Measurements from ENCODE around the gene GATC.
A peak's percentile ranks its signal among the peaks of the same experiment; 100 is the strongest.
"Not testable (repeated sequence)": the region's sequence is repeated elsewhere in the genome, so short reads cannot be mapped to it uniquely, and the experiment has no call there.

The GATC gene

DNA sequence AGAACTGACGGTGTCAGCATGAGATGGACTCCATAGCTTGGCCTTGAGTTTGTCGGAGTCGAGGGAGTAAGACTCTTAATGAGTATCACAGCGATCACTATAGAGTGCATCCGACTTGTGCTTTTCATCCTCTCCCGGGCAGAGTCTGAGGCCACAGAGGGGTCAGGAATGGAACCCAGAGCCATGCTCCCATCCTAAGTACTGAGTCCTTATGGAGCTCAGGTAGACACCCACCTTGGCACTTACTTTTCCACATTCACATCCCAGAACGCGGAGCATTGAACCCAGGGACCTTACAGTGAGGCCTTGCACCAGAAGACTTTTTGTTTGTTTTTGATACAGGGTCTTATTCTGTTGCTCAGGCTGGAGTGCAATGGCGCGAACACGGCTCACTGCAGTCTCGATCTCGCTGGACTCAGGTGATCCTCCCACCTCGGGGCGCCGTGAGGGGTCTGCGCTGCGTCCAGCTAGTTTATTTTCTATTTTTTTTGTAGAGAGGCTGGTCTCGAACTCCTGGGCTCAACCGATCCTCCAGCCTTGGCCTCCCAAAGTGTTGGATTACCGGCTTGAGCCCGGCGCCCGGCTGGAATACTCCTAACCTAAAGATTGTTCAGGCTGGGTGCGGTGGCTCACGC is 24.0 kb downstream of the GATC start:
- peak; percentile 67 for DNase-seq

DNA sequence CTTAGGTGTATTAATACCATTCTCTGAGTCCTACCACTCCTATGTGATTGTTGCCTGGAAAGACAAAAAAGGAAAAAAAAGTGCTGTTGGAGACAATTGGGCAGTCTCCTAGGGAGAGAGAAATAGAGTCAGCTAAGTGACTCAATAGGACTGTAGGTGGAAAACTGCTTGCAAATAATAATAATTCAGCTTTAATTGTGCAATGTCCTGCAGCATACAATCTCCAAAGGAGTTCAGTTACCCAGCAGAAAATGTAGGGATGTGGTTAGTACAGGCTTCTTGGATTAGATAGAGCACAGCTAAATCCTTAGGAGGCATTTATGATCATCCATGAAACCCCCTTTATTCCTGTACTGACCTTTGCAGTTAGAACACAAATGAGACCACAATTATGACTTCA is 26.3 kb downstream of the GATC start:
- no peak for DNase-seq

DNA sequence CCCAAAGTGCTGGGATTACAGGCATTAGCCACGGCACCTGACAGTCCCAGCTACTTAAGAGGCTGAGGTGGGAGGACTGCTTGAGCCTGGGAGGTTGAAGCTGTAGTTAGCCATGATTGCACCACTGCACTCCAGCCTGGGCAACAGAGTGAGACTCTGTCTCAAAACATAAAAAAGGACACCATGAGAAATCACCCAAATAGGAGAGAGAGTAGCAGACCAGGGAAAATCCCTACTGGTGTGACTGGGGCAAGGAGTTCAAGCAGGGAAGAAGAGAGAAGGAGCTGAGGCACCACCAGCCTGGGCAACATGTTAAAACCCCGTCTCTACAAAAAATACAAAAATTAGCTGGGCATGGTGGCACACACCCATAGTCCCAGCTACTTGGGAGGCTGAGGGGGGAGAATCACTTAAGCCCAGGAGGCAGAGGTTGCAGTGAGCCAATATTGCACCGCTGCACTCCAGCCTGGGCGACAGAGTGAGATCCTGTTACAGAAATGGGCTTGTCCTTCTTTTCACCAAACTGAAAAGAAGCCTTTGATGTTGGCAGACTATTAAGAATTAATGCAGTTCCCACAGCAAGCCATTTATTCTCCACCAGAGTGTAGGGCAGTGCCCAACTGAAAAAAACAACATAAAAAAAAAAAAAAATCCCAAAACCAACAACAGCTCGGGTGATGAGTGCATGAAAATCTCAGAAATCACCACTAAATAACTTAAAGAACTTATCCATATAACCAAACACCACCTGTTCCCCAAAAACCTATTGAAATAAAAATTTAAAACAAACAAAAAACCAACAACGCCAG is 27.8 kb downstream of the GATC start:
- no peak for DNase-seq

GRCh38 chr12:120474616-120474960 is 28.3 kb downstream of the GATC start:
- peak; percentile 37 for DNase-seq

DNA sequence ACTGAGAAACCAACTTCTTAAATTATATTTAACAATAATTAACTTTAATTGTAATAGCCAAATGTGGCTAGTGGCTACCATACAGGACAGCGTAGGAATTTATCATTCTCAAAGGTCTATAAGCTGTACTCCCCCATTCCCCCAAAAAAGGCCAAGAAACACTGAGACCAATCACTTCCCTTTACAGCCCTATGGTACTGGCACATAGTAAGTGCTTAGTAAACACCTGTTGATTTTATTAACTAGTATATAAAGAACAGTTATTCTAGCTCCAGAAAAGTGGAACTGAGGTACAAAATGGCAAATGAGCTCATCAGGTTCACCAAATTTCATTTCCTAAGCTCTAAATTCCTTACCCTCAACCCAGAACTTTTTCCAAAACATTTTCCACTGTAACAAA is 29.4 kb downstream of the GATC start:
- DNase-seq: no peak

- DNase-seq: no peak
These were observed 33.2 kb downstream of the GATC start for GRCh38 chr12:120479458-120479857.

- DNase-seq: no peak
These were observed 34.0 kb downstream of the GATC start for GRCh38 chr12:120480211-120480610.

GRCh38 chr12:120481022-120481767 is 35.0 kb downstream of the GATC start:
- no peak for DNase-seq

DNA sequence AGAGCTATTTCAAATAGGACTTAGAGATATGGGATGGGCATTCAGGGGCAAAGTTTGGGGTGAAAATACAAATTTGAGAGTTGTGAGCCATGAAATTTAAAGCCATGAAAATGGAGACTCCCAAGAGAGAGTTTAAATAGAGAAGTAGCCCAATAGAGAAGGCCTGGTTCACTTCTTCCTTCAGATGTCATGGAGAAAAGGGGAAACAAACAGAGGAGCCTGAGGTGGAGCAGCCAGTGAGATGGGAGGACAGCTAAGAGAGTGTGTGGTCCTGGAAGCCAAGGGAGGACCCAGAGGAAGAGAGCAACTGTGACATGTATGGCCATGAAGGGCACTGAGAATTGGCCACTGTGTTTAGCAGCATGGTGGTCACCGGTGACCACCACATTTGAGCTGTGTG is 37.4 kb downstream of the GATC start:
- DNase-seq: no peak

DNA sequence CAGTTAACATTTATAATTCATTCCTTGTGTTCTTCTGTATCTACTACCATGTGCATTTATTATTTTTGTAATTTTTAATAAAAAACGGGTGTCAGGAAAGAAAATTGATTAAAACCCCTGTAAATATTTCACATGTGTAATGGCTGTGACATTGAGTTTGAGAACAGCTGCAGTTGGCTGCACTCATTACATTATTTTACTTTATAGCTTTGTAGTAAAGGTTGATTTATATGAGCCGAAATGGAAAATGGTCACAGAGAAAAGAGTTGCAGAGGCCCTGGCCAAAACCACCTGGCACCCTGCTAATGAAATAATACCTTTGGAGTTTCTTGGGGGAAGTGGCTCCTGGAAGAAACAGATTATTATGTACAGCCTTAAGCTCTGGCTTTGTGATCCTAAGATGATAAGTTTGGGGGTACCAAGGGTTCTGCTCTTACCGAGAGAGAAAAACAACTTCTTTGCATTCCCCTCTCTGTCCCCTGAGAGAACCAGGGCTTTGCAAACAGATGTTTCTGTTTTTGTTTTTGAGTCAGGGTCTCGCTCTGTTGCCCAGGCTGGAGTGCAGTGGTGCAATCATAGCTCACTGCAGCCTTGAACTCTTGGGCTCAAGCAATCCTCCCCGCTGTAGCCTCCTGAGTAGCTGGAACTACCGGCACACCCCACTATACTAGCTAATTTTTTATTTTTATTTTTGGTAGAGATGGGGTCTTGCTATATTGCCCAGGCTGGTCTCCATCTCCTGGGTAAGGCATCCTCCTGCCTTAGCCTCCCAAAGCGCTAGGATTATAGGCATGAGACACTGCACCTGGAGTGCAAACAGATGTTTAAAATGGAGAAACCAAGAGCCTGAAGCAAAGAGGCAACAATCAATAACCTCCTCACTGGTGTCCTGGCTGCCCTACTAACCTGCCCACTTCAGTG is 40.0 kb downstream of the GATC start:
- peak; percentile 18 for DNase-seq

DNA sequence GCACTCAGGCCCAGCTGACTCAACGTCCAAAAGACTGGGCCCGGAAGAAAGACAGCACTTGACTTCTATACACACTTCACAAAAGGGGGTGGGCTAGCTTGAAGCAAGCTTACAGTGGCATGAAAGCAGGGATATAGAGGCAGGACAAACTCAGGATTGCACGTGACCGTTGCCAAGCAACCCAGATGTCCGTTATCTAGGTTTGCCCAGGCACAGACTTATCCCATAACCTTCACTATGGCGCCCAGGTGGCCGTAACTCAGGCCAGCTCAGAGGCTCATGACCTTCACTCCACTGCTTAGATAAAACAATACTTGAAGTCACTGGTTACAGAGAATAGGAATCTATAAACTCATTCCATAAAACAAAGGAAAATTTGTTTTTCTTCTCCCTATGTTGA is 41.3 kb downstream of the GATC start:
- not testable (repeated sequence) for DNase-seq

- DNase-seq: no peak
These were observed 41.9 kb downstream of the GATC start for GRCh38 chr12:120488057-120488640.

DNA sequence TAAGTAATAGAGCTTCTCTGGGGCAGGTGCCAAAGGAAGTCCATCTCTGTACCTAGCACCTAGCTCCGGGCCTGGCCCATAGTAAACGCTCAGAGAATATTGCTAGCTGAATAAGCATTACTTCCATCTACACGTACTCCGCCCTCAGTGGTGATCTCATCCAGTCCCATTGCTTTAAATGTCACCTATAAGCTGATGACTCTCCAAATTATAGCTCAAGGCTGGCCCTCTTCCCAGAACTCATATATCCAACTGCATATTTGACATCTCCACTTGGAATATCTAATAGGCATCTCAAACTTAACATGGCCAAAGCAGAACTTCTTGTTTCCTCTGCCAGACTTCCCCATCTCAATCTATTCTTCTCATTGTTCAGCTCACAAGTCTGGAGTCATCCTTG is 42.8 kb downstream of the GATC start:
- peak; percentile 24 for DNase-seq

GRCh38 chr12:120490325-120490724 is 44.1 kb downstream of the GATC start:
- no peak for DNase-seq

DNA sequence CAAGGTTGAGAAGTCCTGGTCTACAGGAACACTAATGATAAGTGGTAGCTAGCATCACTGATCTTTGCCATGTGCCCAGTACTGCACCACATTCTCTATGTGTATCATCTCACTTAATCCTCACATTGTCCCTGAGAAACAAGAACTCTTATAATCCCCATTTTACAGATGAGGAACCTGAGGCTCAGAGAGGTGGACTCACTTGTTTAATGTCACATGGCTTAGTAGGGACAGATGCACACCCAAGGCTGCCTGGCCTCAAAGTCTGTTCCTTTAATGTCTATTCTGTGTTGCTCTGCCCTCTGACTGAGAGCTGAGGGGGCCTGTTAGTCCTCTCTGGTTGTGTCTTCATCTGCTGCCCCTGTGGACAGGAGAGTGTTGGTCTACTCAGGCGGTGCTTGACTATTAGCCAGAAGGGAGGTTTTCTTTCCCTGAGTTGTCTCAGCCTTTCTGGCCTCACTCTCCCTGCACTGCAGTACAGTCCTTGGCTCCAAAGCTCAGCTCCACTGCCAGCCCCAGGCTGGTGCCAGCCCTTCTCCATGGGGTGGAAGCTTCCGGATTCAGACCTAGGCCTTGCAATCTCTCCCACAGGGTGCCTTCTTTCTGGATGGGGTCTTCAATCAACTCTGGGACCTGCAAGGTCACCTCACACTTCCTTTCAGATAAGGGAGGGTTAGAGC is 44.7 kb downstream of the GATC start:
- no peak for DNase-seq

DNA sequence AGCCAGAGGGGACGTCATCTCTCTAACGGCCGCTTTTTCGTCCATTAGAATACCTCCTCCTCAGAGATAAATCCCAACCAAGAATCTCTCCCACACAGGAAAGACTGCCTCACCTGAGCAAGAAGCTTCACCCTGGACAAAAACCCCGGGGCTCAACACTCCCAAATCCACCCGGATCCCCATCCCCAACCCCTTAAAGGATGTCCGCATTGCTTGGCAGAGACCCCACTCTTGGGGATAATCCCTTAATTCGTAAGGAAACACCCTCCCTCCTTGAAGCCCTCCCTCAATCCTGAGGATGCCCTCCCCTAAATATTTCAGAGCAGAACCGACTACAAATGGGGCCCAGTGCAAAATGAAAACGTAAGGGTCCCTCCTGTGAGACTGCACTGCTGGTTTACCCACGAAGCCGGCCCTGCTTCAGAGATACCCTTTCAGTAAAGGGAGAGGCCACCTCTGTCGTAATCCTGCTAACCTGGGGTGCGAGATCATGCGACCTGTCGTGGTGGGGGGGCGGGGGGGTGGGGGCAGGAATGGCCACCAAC is 49.0 kb downstream of the GATC start:
- DNase-seq: no peak

GRCh38 chr12:120495731-120496412 is 49.6 kb downstream of the GATC start, which contains the start of gene DYNLL1:
Gene DYNLL1, plus strand, starts transcription at chr12:120496113. Its CDS starts 309 bp downstream, at chr12:120496422.
- peak; percentile 99 for DNase-seq

DNA sequence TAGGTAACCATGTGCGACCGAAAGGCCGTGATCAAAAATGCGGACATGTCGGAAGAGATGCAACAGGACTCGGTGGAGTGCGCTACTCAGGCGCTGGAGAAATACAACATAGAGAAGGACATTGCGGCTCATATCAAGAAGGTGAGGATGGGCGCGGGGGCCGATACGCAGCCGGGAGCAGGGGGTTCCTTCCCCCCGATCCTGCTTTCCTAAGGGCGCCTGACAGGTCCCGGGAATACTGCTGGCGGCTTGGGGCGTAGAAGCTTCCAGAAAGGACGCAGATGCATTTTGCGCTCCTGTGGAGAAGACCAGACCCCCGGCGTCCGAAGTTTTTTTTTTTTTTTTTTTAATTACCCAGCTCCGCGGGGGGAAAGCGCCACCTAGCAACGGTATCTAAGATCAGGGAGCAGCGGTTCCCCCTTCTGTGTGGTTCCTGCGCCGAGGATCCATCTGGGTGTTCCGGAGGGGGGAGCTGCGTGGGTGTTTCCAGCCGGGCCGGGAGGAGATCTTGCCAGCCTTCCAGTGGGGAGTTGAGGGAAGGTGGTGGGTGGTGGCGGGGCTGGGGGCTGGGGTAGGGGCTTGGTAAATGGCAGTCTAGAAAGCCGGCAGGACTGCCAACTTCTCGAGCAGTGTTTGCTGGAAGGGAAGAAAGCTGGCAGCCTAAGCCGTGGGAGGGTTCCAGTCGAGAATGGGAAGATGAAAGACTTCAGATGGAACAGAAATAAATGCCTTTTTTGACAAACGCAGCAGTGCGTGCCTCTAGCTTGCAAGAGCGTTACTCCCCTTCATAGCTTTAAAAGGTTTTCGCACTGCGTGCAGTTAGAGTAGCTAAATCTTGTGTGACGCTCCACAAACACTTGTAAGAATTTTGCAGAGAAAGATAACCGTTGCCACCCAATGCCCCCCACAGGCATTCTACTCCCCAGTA is 50.4 kb downstream of the GATC start:
- DNase-seq: peak; percentile 89

GRCh38 chr12:120497524-120498150 is 51.4 kb downstream of the GATC start:
- no peak for DNase-seq
